Measurements from ENCODE around the gene KATNIP.
A peak's percentile ranks its signal among the peaks of the same experiment; 100 is the strongest.

KATNIP gene

GRCh38 chr16:27549746-27550581 is at the start of gene KATNIP, which contains the start of gene GTF3C1:
Gene KATNIP, plus strand, starts transcription at chr16:27550144. Its CDS starts 27 bp downstream, at chr16:27550171.
Gene GTF3C1, minus strand, starts transcription at chr16:27549913. Its CDS starts 23 bp downstream, at chr16:27549890.
- peak; percentile 100 for DNase-seq (ENCODE audit: low read depth)

GRCh38 chr16:27500801-27501200 is 49.1 kb upstream of the KATNIP start:
- DNase-seq (ENCODE audit: low read depth) = no peak

- no peak for DNase-seq (ENCODE audit: low read depth)
Measured at GRCh38 chr16:27503662-27504061, 46.3 kb upstream of the KATNIP start.

- no peak for DNase-seq (ENCODE audit: low read depth)
Measured at GRCh38 chr16:27505297-27506236, 44.4 kb upstream of the KATNIP start.

- DNase-seq (ENCODE audit: low read depth) = no peak
Measured at GRCh38 chr16:27506771-27507170, 43.2 kb upstream of the KATNIP start.

GRCh38 chr16:27508476-27508875 is 41.5 kb upstream of the KATNIP start:
- no peak for DNase-seq (ENCODE audit: low read depth)

GRCh38 chr16:27511657-27512448 is 38.1 kb upstream of the KATNIP start:
- no peak for DNase-seq (ENCODE audit: low read depth)

GRCh38 chr16:27514806-27515205 is 35.1 kb upstream of the KATNIP start:
- no peak for DNase-seq (ENCODE audit: low read depth)

- DNase-seq (ENCODE audit: low read depth) = no peak
Measured at GRCh38 chr16:27515874-27516353, 34.0 kb upstream of the KATNIP start.

GRCh38 chr16:27516365-27516764 is 33.6 kb upstream of the KATNIP start:
- no peak for DNase-seq (ENCODE audit: low read depth)

- DNase-seq (ENCODE audit: low read depth) = no peak
Measured at GRCh38 chr16:27517664-27518063, 32.3 kb upstream of the KATNIP start.

- DNase-seq (ENCODE audit: low read depth) = no peak
Measured at GRCh38 chr16:27518226-27518625, 31.7 kb upstream of the KATNIP start.

- DNase-seq (ENCODE audit: low read depth) = no peak
Measured at GRCh38 chr16:27520982-27521673, 28.8 kb upstream of the KATNIP start.

- DNase-seq (ENCODE audit: low read depth) = no peak
Measured at GRCh38 chr16:27522173-27522707, 27.7 kb upstream of the KATNIP start.

- DNase-seq (ENCODE audit: low read depth) = no peak
Measured at GRCh38 chr16:27526180-27526579, 23.8 kb upstream of the KATNIP start.

- no peak for DNase-seq (ENCODE audit: low read depth)
Measured at GRCh38 chr16:27528294-27528693, 21.6 kb upstream of the KATNIP start.

GRCh38 chr16:27529962-27530361 is 20.0 kb upstream of the KATNIP start:
- DNase-seq (ENCODE audit: low read depth) = no peak

GRCh38 chr16:27531186-27531585 is 18.8 kb upstream of the KATNIP start:
- DNase-seq (ENCODE audit: low read depth) = no peak

- DNase-seq (ENCODE audit: low read depth) = no peak
Measured at GRCh38 chr16:27531826-27532800, 17.8 kb upstream of the KATNIP start.

GRCh38 chr16:27534256-27534655 is 15.7 kb upstream of the KATNIP start:
- DNase-seq (ENCODE audit: low read depth) = no peak

Data from stimulated activated CD8-positive, alpha-beta memory T cell treated with anti-CD3 and anti-CD28 coated beads, Interleukin-15, amount 100 ng/mL, for 1 hour (primary cell).